IMR-90 (cell line): ENCODE measurements around the gene NGFR. TPM values are rescaled to one million over a fixed set of nuclear protein-coding genes. Genes with fewer than 3 reads are reported as not detected.

Experiments used
- ATAC-seq: fragments of 200-7000 bp; cut with Tn5 transposase; 2 replicates; pipeline ENCODE4 v1.9.1; 2020; ENCODE audit warnings: low read depth, mild to moderate bottlenecking, moderate library complexity
- BruUV-seq: library from RNA; stranded (reverse); fragments of 400-500 nt; replicated peaks from 2 replicates; lab custom pipeline; 2021; lab: Mats Ljungman, UMichigan
- CTCF ChIA-PET: fragments of 300-600 bp; formaldehyde crosslinking; extraction: SDS; loops from one replicate; lab custom pipeline; 2021; ENCODE audit warnings: antibody characterized with exemption; lab: Yijun Ruan, JAX
- POLR2A ChIA-PET: fragments of 300-600 bp; sonication (Branson Sonifier 250); formaldehyde crosslinking; loops from one replicate; lab custom pipeline; 2022; ENCODE audit warnings: antibody characterized with exemption; ENCODE audit not compliant: unreplicated experiment; lab: Charles Lee
- DNase-seq: peaks from one replicate; pipeline ENCODE4 v3.0.0; 2013
- H2AFZ ChIP-seq: replicated peaks from 2 replicates; pipeline ENCODE3; 2013; ENCODE audit warnings: low read length, mild to moderate bottlenecking; ENCODE audit not compliant: poor library complexity
- H2AK5ac ChIP-seq: 2 replicates; pipeline ENCODE4 v1.6.1; 2013; ENCODE audit warnings: low read depth, low read length, inconsistent platforms
- H2AK9ac ChIP-seq: replicated peaks from 2 replicates; pipeline ENCODE3; 2013; ENCODE audit warnings: mild to moderate bottlenecking, low read depth, low read length, moderate library complexity; ENCODE audit not compliant: poor library complexity
- H2BK120ac ChIP-seq: 2 replicates; pipeline ENCODE4 v1.6.1; 2013; ENCODE audit warnings: low read depth, low read length, inconsistent platforms
- H2BK15ac ChIP-seq: 3 replicates; pipeline ENCODE4 v1.6.1; 2013; ENCODE audit warnings: low read depth, low read length, inconsistent platforms
- H2BK20ac ChIP-seq: 2 replicates; pipeline ENCODE4 v1.6.1; 2013; ENCODE audit warnings: low read depth, mild to moderate bottlenecking, inconsistent platforms, low read length, moderate library complexity
- H2BK5ac ChIP-seq: 2 replicates; pipeline ENCODE4 v1.6.1; 2013; ENCODE audit warnings: mild to moderate bottlenecking, low read depth, low read length, inconsistent platforms; ENCODE audit not compliant: poor library complexity, severe bottlenecking
- H3K14ac ChIP-seq: replicated peaks from 2 replicates; pipeline ENCODE4 v1.6.1; 2013; ENCODE audit warnings: low read depth, low read length, inconsistent platforms
- H3K18ac ChIP-seq: 2 replicates; pipeline ENCODE4 v1.6.1; 2013; ENCODE audit warnings: low read depth, low read length, control low read depth
- H3K23ac ChIP-seq: 2 replicates; pipeline ENCODE4 v1.6.1; 2013; ENCODE audit warnings: low read depth, low read length, inconsistent platforms
- H3K27ac ChIP-seq: 2 replicates; pipeline ENCODE4 v1.5.1; 2013; ENCODE audit warnings: mild to moderate bottlenecking, control low read depth, low read length; ENCODE audit not compliant: insufficient read depth
- H3K27me3 ChIP-seq: 2 replicates; pipeline ENCODE4 v1.6.1; 2013; ENCODE audit warnings: low read length; ENCODE audit not compliant: control insufficient read depth, insufficient read depth
- H3K36me3 ChIP-seq: 2 replicates; pipeline ENCODE4 v1.6.1; 2013; ENCODE audit warnings: low read length, mixed read lengths; ENCODE audit not compliant: control insufficient read depth, insufficient read depth
- H3K4ac ChIP-seq: 2 replicates; pipeline ENCODE4 v1.6.1; 2013; ENCODE audit warnings: low read depth, low read length, inconsistent platforms
- H3K4me1 ChIP-seq: 2 replicates; pipeline ENCODE4 v1.6.1; 2013; ENCODE audit warnings: low read length, mixed read lengths; ENCODE audit not compliant: control insufficient read depth, insufficient read depth
- H3K4me2 ChIP-seq: 2 replicates; pipeline ENCODE4 v1.6.1; 2013; ENCODE audit warnings: low read depth, mild to moderate bottlenecking, control low read depth, low read length, moderate library complexity
- H3K4me3 ChIP-seq: 2 replicates; pipeline ENCODE4 v1.5.1; 2013; ENCODE audit warnings: low read depth, mild to moderate bottlenecking, control low read depth, low read length, moderate library complexity; ENCODE audit not compliant: insufficient read depth
- H3K56ac ChIP-seq: 2 replicates; pipeline ENCODE4 v1.6.1; 2013; ENCODE audit warnings: low read length, inconsistent platforms; ENCODE audit not compliant: insufficient read depth; ENCODE audit errors: extremely low read depth
- H3K79me1 ChIP-seq, 2 experiments: 2 replicates each; pipeline ENCODE4 v1.6.1; 2013; ENCODE audit warnings: low read length in 2 of 2, inconsistent platforms in 1 of 2, low read depth in 1 of 2
- H3K9ac ChIP-seq: 2 replicates; pipeline ENCODE4 v1.6.1; 2013; ENCODE audit warnings: low read depth, low read length, control low read depth
- H3K9me1 ChIP-seq: 2 replicates; pipeline ENCODE4 v1.6.1; 2013; ENCODE audit warnings: low read length, inconsistent platforms; ENCODE audit not compliant: insufficient read depth
- H3K9me3 ChIP-seq: 2 replicates; pipeline ENCODE4 v1.6.1; 2013; ENCODE audit warnings: low read length; ENCODE audit not compliant: control insufficient read depth, insufficient read depth
- H4K20me1 ChIP-seq: 2 replicates; pipeline ENCODE4 v1.6.1; 2013; ENCODE audit warnings: low read length, inconsistent platforms; ENCODE audit not compliant: insufficient read depth
- H4K5ac ChIP-seq: 2 replicates; pipeline ENCODE4 v1.6.1; 2013; ENCODE audit warnings: mild to moderate bottlenecking, low read depth, low read length, control low read depth
- H4K8ac ChIP-seq, 2 experiments: 2 replicates each; pipeline ENCODE4 v1.6.1; 2013; ENCODE audit warnings: low read depth in 2 of 2, low read length in 2 of 2, control low read depth in 1 of 2, inconsistent platforms in 1 of 2
- H4K91ac ChIP-seq: 2 replicates; pipeline ENCODE4 v1.6.1; 2013; ENCODE audit warnings: low read depth, low read length, inconsistent platforms; ENCODE audit not compliant: insufficient read depth
- CHD1 ChIP-seq: IDR thresholded peaks from 2 replicates; pipeline ENCODE4 v1.6.1; 2012; ENCODE audit warnings: low read depth, low read length, improper control_type of control experiment
- MAFK ChIP-seq: IDR thresholded peaks from 2 replicates; pipeline ENCODE4 v1.6.1; 2012; ENCODE audit warnings: low read depth, low read length, improper control_type of control experiment
- POLR2A ChIP-seq: IDR thresholded peaks from 2 replicates; pipeline ENCODE4 v1.6.1; 2012; ENCODE audit warnings: mild to moderate bottlenecking, low read depth, low read length
- WGBS, 2 experiments: methylation state at CpG; one replicate each; pipeline versions ENCODE4 v1.1.5 to v1.1.7; 2013; ENCODE audit warnings: missing lambda C conversion rate in 2 of 2; ENCODE audit not compliant: insufficient read length in 1 of 2; ENCODE audit errors: extremely low coverage in 2 of 2; 5-methylcytosine and 5-hydroxymethylcytosine counted together
- dilution Hi-C: fragments of 300-500 bp; cut with HindIII; formaldehyde crosslinking; loops from one replicate; pipeline ENCODE4 v1.14.3; 2018; ENCODE audit warnings: low sequenced_read_pairs; ENCODE audit not compliant: unreplicated experiment
- in situ Hi-C: fragments of 300-500 bp; cut with MboI; formaldehyde crosslinking; loops from 3 replicates; pipeline ENCODE4 v1.14.3; 2019; ENCODE audit warnings: low sequenced_read_pairs, inconsistent platforms, mixed read lengths
- intact Hi-C: fragments of 100-400 bp; cut with micrococcal nuclease; formaldehyde crosslinking; loops from 2 replicates; pipeline ENCODE4 v1.10.0; 2022
- polyA plus RNA-seq, 3 experiments: library from polyadenylated mRNA; depleted of rRNA; stranded (reverse); fragments of >200 nt; gene quantifications; 2 replicates each; pipeline ENCODE4 v1.2.3, GENCODE V29; 2012; ENCODE audit warnings: low replicate concordance in 1 of 3
- total RNA-seq: library from RNA; depleted of rRNA; stranded (reverse); fragments of >200 nt; gene quantifications from 2 replicates; pipeline ENCODE4 v1.2.3, GENCODE V29; 2012
- TF ChIP-seq, protein P1 (sequence below): fragments of 150-350 bp; IDR thresholded peaks from 2 replicates; pipeline ENCODE4 v1.6.1; 2016; ENCODE audit warnings: low read depth, mild to moderate bottlenecking, low read length, moderate library complexity, borderline replicate concordance

NGFR gene
- total and polyA plus RNA-seq, 2 of the 4 experiments (the other 2 are of a cell fraction): 0.15 to 0.18 TPM

- no peak overlapping the region for H4K5ac ChIP-seq
- no peaks in the 10 kb centered on the region for H3K9me1 ChIP-seq
- H3K56ac ChIP-seq: no peak overlapping the region
- no peak overlapping the region for H2AK9ac ChIP-seq
- H3K14ac ChIP-seq: no peak overlapping the region
- no peak overlapping the region for H2AFZ ChIP-seq
- DNase-seq: no peak
- BruUV-seq: no TSS peak
- H3K4me2 ChIP-seq: no peak overlapping the region
- POLR2A ChIA-PET: no interaction called here
- WGBS, 2 experiments: no CpG with 5 or more reads among the region's 8 CpGs
- H3K36me3 ChIP-seq: no peaks in the 10 kb centered on the region
- CTCF ChIA-PET: no interaction called here
- ATAC-seq: no peak
- dilution Hi-C loops (no loop called here), in situ Hi-C loops (no loop called here), intact Hi-C loops (no loop called here)
- no peak overlapping the region for H3K18ac ChIP-seq
- H2AK5ac ChIP-seq: no peak overlapping the region
- no peak overlapping the region for H3K9ac ChIP-seq
- H3K23ac ChIP-seq: no peak overlapping the region
- no peak overlapping the region for H4K91ac ChIP-seq
- no peaks in the 10 kb centered on the region for H4K20me1 ChIP-seq
- no peak overlapping the region for H4K8ac ChIP-seq
- H2BK20ac ChIP-seq: no peak overlapping the region
- no peaks in the 10 kb centered on the region for H3K79me1 ChIP-seq
- peaks cover 1% of the 10 kb centered on the region; the same call in 1 of the 2 replicates for H3K4me1 ChIP-seq
- no peak overlapping the region for H3K4me3 ChIP-seq
- no peak overlapping the region for H2BK5ac ChIP-seq
- no peak overlapping the region for H3K27ac ChIP-seq
- H3K27me3 ChIP-seq: peaks cover 67% of the 10 kb centered on the region
- H2BK15ac ChIP-seq: no peak overlapping the region
- no peak overlapping the region for H2BK120ac ChIP-seq
- no peak for TF ChIP-seq MAFK
- TF ChIP-seq, protein P1, sequence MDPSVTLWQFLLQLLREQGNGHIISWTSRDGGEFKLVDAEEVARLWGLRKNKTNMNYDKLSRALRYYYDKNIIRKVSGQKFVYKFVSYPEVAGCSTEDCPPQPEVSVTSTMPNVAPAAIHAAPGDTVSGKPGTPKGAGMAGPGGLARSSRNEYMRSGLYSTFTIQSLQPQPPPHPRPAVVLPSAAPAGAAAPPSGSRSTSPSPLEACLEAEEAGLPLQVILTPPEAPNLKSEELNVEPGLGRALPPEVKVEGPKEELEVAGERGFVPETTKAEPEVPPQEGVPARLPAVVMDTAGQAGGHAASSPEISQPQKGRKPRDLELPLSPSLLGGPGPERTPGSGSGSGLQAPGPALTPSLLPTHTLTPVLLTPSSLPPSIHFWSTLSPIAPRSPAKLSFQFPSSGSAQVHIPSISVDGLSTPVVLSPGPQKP: no peak
- TF ChIP-seq CHD1: no peak
- TF ChIP-seq POLR2A: no peak
- no peak overlapping the region for H3K4ac ChIP-seq
- no peaks in the 10 kb centered on the region for H3K9me3 ChIP-seq
Observed at GRCh38 chr17:49521088-49521450, 26.0 kb downstream of the NGFR start.
